ENCODE data around the gene DLG2. TPM values are rescaled to one million over a fixed set of nuclear protein-coding genes. Genes with fewer than 3 reads are reported as not detected.

The DLG2 gene
- total and polyA plus RNA-seq, 12 donors: 1.0 to 14.8 (median 7.4) TPM

DNA sequence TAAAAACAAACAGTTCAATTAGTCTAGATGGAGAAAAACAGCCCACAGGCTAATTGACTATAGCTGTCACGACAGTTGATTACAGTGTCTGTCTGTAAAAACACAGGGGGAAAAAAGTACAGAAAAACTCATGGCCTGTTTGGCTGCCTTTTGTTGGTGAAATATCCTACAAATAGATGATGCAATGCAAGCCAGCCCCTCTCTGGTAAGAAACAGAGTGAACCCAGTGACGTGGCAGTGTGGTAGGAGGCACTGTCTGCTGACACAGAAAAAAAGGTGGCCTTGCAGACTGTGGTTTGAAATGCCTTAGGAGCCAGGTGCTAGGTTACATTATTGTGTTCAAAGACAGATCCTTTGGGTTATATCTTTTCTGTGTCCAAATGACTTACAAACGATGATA is 1909.6 kb downstream of the DLG2 start:
- no peaks in the 10 kb centered on the region for H3K36me3 ChIP-seq
- no peaks in the 10 kb centered on the region for H3K4me1 ChIP-seq
- no peak overlapping the region for H3K27ac ChIP-seq
- no peak overlapping the region for H3K4me3 ChIP-seq
- no peak for DNase-seq
- H3K27me3 ChIP-seq: no peaks in the 10 kb centered on the region
- intact Hi-C loops (cut with DNase I): no loop called here
- TF ChIP-seq, protein P1, sequence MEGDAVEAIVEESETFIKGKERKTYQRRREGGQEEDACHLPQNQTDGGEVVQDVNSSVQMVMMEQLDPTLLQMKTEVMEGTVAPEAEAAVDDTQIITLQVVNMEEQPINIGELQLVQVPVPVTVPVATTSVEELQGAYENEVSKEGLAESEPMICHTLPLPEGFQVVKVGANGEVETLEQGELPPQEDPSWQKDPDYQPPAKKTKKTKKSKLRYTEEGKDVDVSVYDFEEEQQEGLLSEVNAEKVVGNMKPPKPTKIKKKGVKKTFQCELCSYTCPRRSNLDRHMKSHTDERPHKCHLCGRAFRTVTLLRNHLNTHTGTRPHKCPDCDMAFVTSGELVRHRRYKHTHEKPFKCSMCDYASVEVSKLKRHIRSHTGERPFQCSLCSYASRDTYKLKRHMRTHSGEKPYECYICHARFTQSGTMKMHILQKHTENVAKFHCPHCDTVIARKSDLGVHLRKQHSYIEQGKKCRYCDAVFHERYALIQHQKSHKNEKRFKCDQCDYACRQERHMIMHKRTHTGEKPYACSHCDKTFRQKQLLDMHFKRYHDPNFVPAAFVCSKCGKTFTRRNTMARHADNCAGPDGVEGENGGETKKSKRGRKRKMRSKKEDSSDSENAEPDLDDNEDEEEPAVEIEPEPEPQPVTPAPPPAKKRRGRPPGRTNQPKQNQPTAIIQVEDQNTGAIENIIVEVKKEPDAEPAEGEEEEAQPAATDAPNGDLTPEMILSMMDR (IDR thresholded peaks at IDR 0.05): no peak
- no peak for ATAC-seq
- no peaks in the 10 kb centered on the region for H3K9me3 ChIP-seq
- WGBS, 2 donors: 74 to 80% methylated on average over 3 of the region's 3 CpGs

DNA sequence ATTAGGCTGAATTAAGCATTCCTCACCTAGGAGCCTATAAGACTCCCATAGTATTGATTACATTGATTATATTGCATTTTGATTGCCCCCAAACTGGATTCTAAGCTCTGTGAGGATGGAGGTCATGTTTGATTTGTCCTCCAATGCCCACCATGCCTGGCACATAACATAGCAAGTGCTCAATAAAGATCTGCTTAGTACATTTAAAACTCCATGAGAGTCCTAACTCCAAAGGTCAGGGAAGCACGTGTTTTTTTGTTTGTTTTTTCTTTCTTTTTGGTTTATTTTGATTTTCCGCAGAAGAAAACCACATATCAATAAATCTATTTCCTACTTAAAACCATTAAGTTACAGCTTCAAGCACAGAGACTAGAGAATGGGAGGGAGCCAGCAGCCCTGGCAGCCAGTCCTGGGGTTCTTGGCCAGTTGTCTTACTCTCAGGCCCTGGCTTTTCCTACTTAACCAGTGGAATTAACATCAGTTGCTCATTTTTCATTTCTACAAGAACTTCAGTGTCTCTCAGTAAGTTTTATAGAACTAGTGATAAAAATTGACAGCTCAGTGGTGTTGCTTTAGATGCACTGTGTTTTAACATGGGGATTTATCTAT is 1911.1 kb downstream of the DLG2 start:
- no peaks in the 10 kb centered on the region for H3K27me3 ChIP-seq
- H3K36me3 ChIP-seq: no peaks in the 10 kb centered on the region
- H3K9me3 ChIP-seq: no peaks in the 10 kb centered on the region

DNA sequence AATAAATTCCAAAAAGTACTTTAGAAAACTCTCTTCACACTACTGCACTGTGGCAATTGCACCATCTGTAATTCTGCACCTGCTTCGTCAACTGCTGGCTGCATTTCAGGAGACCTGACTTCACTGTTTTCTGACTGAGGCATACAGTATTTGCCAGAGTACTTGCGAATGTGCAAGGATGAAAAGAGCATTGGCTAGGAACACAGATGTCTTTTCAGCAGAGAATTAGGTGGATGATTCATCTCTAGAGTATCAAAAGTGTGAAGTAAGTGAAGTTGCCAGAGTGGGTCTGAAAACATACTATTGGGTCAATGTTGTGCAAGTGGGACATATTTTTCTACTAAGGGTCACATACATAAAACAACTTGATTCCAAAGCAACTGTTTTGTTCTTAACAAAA is 1913.4 kb downstream of the DLG2 start:
- no peaks in the 10 kb centered on the region for H3K27me3 ChIP-seq
- WGBS, 2 donors: 50 to 61% methylated on average over 2 of the region's 2 CpGs
- peak in 2 of 8 donors; percentile 30 to 45 for ATAC-seq
- no peak overlapping the region for H3K27ac ChIP-seq
- DNase-seq: no peak
- H3K4me3 ChIP-seq: no peak overlapping the region
- TF ChIP-seq, protein P1 (IDR thresholded peaks at IDR 0.05): no peak
- no peaks in the 10 kb centered on the region for H3K36me3 ChIP-seq
- no peaks in the 10 kb centered on the region for H3K9me3 ChIP-seq
- no peaks in the 10 kb centered on the region for H3K4me1 ChIP-seq
- intact Hi-C loops (cut with DNase I): no loop called here

More for the DNA sequence above, 1911.1 kb downstream of the DLG2 start:
- H3K4me3 ChIP-seq: no peak overlapping the region
- TF ChIP-seq, protein P1 (IDR thresholded peaks at IDR 0.05): no peak
- no peaks in the 10 kb centered on the region for H3K4me1 ChIP-seq
- 85 to 89% methylated on average over 2 of the region's 2 CpGs for WGBS, 2 donors
- no peak overlapping the region for H3K27ac ChIP-seq
- DNase-seq (no peak), ATAC-seq (no peak)
- intact Hi-C loops (cut with DNase I): no loop called here

DNA sequence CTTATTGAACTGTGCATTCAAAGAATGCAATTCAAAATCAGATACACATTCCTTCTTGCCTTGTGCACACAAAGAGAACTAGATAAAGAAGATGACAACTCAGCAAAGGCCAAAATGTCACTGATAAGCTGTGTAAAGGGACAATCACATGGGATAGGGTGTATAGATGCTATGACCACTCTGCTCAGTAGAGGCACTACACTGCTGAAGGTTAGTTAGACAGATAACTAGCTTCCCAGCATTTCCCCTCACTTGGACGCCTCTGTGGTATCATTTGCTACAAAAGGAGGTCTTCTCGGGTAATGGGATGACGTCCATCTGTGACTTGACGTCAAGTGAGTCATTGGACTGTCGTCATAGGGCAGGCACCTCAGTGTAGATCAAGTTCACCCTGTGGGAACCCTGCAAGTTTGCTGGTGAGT is 1916.0 kb downstream of the DLG2 start:
- no peak for ATAC-seq
- Histone ChIP-seq H3K27me3 (no peaks in the 10 kb centered on the region), H3K4me3 (no peak overlapping the region), H3K27ac (no peak overlapping the region), H3K9me3 (no peaks in the 10 kb centered on the region), H3K36me3 (no peaks in the 10 kb centered on the region), H3K4me1 (no peaks in the 10 kb centered on the region)
- DNase-seq: no peak
- intact Hi-C loops (cut with DNase I): no loop called here
- WGBS, 2 donors: 81 to 84% methylated on average over 5 of the region's 5 CpGs
- TF ChIP-seq, protein P1 (IDR thresholded peaks at IDR 0.05): no peak

Data from heart right ventricle (tissue), 16 donors.